Measurements from ENCODE around the gene CA14. TPM values are rescaled to one million over a fixed set of nuclear protein-coding genes. Genes with fewer than 3 reads are reported as not detected.

CA14 gene
- total RNA-seq, 1 experiment from 2014 or later: not detected

DNA sequence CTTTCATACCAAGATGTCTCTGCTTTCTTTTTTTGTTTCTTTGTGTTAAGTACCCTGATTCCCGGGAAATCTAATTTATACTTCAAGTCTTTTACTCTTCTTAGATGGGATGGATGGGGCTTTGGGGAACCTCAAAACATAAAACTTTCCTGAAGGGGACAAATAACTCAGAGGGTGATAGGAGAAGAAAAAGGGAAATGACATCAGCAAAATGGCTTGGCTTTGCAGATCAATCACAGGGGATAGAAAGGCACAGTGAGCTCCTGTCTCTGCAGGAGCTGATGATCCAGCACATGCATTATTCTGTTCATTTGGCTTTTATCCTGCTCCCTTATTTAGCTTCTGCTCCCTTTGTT lies 1.4 kb upstream of the CA14 start:
- no peaks in the 10 kb centered on the region for H3K9me2 ChIP-seq (replicated peaks; ENCODE audit: low read length)
- H3K79me2 ChIP-seq (ENCODE audit: low read length): no peaks in the 10 kb centered on the region
- H3F3A ChIP-seq (ENCODE audit: low read length, unreplicated experiment): no peaks in the 10 kb centered on the region
- CTCF ChIA-PET: interaction anchor here (0.6 to 2.7 kb wide), 6 partner anchors 9 to 260 kb away, joined by 3 to 28 read pairs (median 6); partner anchors contain the start of genes APH1A, CIART and FALEC
- H3K9me3 ChIP-seq (ENCODE audit: low read length): no peaks in the 10 kb centered on the region
- DNase-seq: no peak
- no TSS peak for BruUV-seq (replicated peaks)
- POLR2A ChIA-PET (ENCODE audit: unreplicated experiment): interaction anchor here (0.6 to 0.8 kb wide), 2 partner anchors 27 to 31 kb away, joined by 3 to 5 read pairs; no protein-coding TSS in a partner anchor
- no peaks in the 10 kb centered on the region for H4K20me1 ChIP-seq (ENCODE audit: low read length)
- no peaks in the 10 kb centered on the region for H3K27me3 ChIP-seq (ENCODE audit: low read length)
- TF ChIP-seq, protein P1, sequence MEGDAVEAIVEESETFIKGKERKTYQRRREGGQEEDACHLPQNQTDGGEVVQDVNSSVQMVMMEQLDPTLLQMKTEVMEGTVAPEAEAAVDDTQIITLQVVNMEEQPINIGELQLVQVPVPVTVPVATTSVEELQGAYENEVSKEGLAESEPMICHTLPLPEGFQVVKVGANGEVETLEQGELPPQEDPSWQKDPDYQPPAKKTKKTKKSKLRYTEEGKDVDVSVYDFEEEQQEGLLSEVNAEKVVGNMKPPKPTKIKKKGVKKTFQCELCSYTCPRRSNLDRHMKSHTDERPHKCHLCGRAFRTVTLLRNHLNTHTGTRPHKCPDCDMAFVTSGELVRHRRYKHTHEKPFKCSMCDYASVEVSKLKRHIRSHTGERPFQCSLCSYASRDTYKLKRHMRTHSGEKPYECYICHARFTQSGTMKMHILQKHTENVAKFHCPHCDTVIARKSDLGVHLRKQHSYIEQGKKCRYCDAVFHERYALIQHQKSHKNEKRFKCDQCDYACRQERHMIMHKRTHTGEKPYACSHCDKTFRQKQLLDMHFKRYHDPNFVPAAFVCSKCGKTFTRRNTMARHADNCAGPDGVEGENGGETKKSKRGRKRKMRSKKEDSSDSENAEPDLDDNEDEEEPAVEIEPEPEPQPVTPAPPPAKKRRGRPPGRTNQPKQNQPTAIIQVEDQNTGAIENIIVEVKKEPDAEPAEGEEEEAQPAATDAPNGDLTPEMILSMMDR (conservative IDR thresholded peaks at IDR 0.05; ENCODE audit: low read depth, low read length): no peak
- TF ChIP-seq EZH2 (IDR thresholded peaks at IDR 0.05; ENCODE audit: low read length, unreplicated experiment) (no peak), EZH2phosphoT487 (IDR thresholded peaks at IDR 0.05; ENCODE audit: borderline replicate concordance, low read length) (no peak)
- H3K9ac ChIP-seq (ENCODE audit: low read length): no peak overlapping the region; the same call in 1 of the 2 replicates
- H3K27ac ChIP-seq (ENCODE audit: low read length): no peak overlapping the region
- peak overlapping the region; percentile 83 for H2AFZ ChIP-seq (ENCODE audit: low read length)
- H3K4me3 ChIP-seq (ENCODE audit: low read length): peak overlapping the region; percentile 66; the same call in 1 of the 2 replicates
- no peak; the same call in 1 of the 2 replicates for ATAC-seq
- H3K4me1 ChIP-seq (ENCODE audit: insufficient read depth, low read length): peaks cover 29% of the 10 kb centered on the region
- no peaks in the 10 kb centered on the region for H3K36me3 ChIP-seq (ENCODE audit: low read depth, low read length)
- H3K4me2 ChIP-seq (ENCODE audit: low read length): peak overlapping the region; percentile 89
- intact Hi-C loops (cut with micrococcal nuclease): loop anchor here (1.0 to 10.0 kb wide), 3 partner anchors 65 to 279 kb away; partner anchors contain the start of gene PRPF3

DNA sequence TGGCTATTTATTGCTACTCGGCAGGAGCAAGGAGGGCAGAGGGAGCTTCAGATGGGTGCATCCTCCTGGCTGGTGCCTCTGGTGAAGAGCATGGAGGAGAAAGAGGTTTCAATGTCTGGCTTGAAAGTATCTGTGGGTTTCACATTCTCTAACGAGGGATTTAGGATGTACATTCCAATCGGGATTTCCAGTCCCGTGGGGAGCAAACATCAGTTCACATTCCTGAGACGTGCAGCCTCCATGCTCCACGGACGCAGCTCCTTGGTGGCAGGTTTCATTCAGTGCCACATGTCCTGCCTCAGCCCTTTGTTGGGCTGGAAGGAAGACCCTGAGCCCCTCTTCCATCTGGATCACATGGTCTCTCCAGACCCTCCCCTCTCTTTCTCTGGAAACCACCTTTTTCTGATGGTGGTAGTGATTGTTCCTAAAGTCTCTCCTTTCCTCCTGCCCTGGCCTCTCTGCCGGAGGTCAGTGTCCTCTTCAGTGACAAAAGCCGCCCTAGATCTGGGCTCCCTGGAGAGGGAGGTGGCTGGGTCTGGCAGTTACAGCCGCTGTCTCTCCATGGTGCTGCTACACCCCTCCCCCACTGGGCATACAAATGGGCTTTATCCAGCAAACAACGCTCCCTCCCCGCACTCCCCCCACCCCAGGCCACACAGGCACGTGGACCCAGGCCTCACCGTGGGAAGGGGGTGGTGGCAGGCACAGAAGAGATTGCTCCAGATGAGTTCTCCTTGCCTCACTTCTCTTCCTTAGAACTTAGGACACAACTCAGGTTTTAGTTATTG lies 826 bp upstream of the CA14 start:
- Histone ChIP-seq H3K9me2 (replicated peaks; ENCODE audit: low read length) (no peaks in the 10 kb centered on the region), H3K4me2 (ENCODE audit: low read length) (peak overlapping the region; percentile 89), H3K9me3 (ENCODE audit: low read length) (no peaks in the 10 kb centered on the region), H2AFZ (ENCODE audit: low read length) (peak overlapping the region; percentile 83), H3K27ac (ENCODE audit: low read length) (no peak overlapping the region), H4K20me1 (ENCODE audit: low read length) (no peaks in the 10 kb centered on the region), H3K36me3 (ENCODE audit: low read depth, low read length) (no peaks in the 10 kb centered on the region), H3K27me3 (ENCODE audit: low read length) (no peaks in the 10 kb centered on the region), H3F3A (ENCODE audit: low read length, unreplicated experiment) (no peaks in the 10 kb centered on the region), H3K4me1 (ENCODE audit: insufficient read depth, low read length) (peaks cover 35% of the 10 kb centered on the region), H3K4me3 (ENCODE audit: low read length) (peak overlapping the region; percentile 66; the same call in 1 of the 2 replicates), H3K79me2 (ENCODE audit: low read length) (no peaks in the 10 kb centered on the region), H3K9ac (ENCODE audit: low read length) (no peak overlapping the region)
- TF ChIP-seq, protein P1 (conservative IDR thresholded peaks at IDR 0.05; ENCODE audit: low read depth, low read length): no peak
- TF ChIP-seq EZH2 (IDR thresholded peaks at IDR 0.05; ENCODE audit: low read length, unreplicated experiment) (no peak), EZH2phosphoT487 (IDR thresholded peaks at IDR 0.05; ENCODE audit: borderline replicate concordance, low read length) (no peak)
- ATAC-seq (no peak), DNase-seq (no peak)
- ChIA-PET CTCF (interaction anchor here (0.6 to 2.7 kb wide), 6 partner anchors 10 to 259 kb away, joined by 3 to 28 read pairs (median 6); partner anchors contain the start of genes APH1A, CIART and FALEC), POLR2A (ENCODE audit: unreplicated experiment) (interaction anchor here (0.8 kb wide), 1 partner anchor 30 kb away, joined by 5 read pairs; no protein-coding TSS in a partner anchor)
- no TSS peak for BruUV-seq (replicated peaks)
- intact Hi-C loops (cut with micrococcal nuclease): loop anchor here (1.0 to 10.0 kb wide), 3 partner anchors 65 to 278 kb away; partner anchors contain the start of gene PRPF3
